Tibial nerve (tissue), 4 donors: Measurements from ENCODE around the gene LILRA1. TPM values are rescaled to one million over a fixed set of nuclear protein-coding genes. Genes with fewer than 3 reads are reported as not detected.
"Not testable (repeated sequence)": the region's sequence is repeated elsewhere in the genome, so short reads cannot be mapped to it uniquely, and the experiment has no call there.

ENCODE experiments used
- DNase-seq, 2 donors: peaks; one replicate each; pipeline ENCODE4 v3.0.0-alpha.2; 2019; ENCODE audit warnings: low spot score in 2 of 2
- H3K27ac ChIP-seq, 4 donors: fragments of 200-600 bp; sonication (generic) in 3 of 4; one replicate each; pipeline ENCODE4 v1.5.1; 2017 to 2019; ENCODE audit warnings: mild to moderate bottlenecking in 1 of 4
- H3K27me3 ChIP-seq, 2 donors: fragments of 200-600 bp; sonication (generic) in 1 of 2; one replicate each; pipeline versions ENCODE4 v1.5.1 to v1.6.0; 2017 to 2019
- H3K36me3 ChIP-seq, 3 donors: fragments of 200-600 bp; sonication (generic); one replicate each; pipeline ENCODE4 v1.5.1; 2018 to 2019
- H3K4me1 ChIP-seq, 4 donors: fragments of 200-600 bp; sonication (generic) in 3 of 4; one replicate each; pipeline ENCODE4 v1.5.1; 2017 to 2019
- H3K4me3 ChIP-seq, 4 donors: fragments of 200-600 bp; sonication (generic) in 3 of 4; one replicate each; pipeline ENCODE4 v1.5.1; 2017 to 2019; ENCODE audit warnings: mild to moderate bottlenecking in 1 of 4, moderate library complexity in 1 of 4
- H3K9me3 ChIP-seq, 4 donors: fragments of 200-600 bp; sonication (generic) in 3 of 4; one replicate each; pipeline ENCODE4 v1.5.1; 2017 to 2019
- CTCF ChIP-seq, 5 experiments: fragments of 200-600 bp in 3 of 5; fragments of 450-650 bp in 2 of 5; sonication (generic) in 3 of 5; IDR thresholded peaks; one replicate each; pipeline ENCODE4 v1.5.1; 2016 to 2019; ENCODE audit warnings: antibody characterized with exemption in 5 of 5, mild to moderate bottlenecking in 3 of 5, moderate library complexity in 2 of 5
- EP300 ChIP-seq, 2 donors: sonication (generic); formaldehyde crosslinking; IDR thresholded peaks; one replicate each; pipeline ENCODE4 v1.6.1; 2017; ENCODE audit warnings: antibody characterized with exemption in 2 of 2, mild to moderate bottlenecking in 1 of 2
- POLR2A ChIP-seq, 2 donors: fragments of 450-650 bp; IDR thresholded peaks; one replicate each; pipeline ENCODE4 v1.6.1; 2017; ENCODE audit warnings: antibody characterized with exemption in 2 of 2, mild to moderate bottlenecking in 2 of 2, moderate library complexity in 2 of 2
- WGBS, 2 donors: methylation state at CpG; one replicate each; pipeline ENCODE4 v1.1.5; 2018; 5-methylcytosine and 5-hydroxymethylcytosine counted together
- total RNA-seq, 4 donors: library from RNA; depleted of rRNA; stranded (reverse); fragments of >200 nt; gene quantifications; one replicate each; pipeline ENCODE4 v1.1.0, GENCODE V29; 2016

The LILRA1 gene
- total RNA-seq, 4 donors from 2014 or later, result 0.39 to 3.5 (median 1.2) TPM

- no peak for DNase-seq
- TF ChIP-seq EP300 (IDR thresholded peaks at IDR 0.05) (no peak), POLR2A (IDR thresholded peaks at IDR 0.05) (no peak), CTCF (IDR thresholded peaks at IDR 0.05) (no peak)
- Histone ChIP-seq H3K27me3 (no peaks in the 10 kb centered on the region), H3K36me3 (no peaks in the 10 kb centered on the region), H3K4me3 (no peak overlapping the region), H3K4me1 (no peaks in the 10 kb centered on the region), H3K9me3 (peaks cover 0 to 8% (median 0%) of the 10 kb centered on the region in 4 donors), H3K27ac (no peak overlapping the region)
- WGBS, 2 donors, result 70% methylated on average over 4 of the region's 4 CpGs
Observed at GRCh38 chr19:54620464-54620863, 27.0 kb downstream of the LILRA1 start.

- no peak overlapping the region for H3K4me3 ChIP-seq
- no peak overlapping the region for H3K27ac ChIP-seq
- H3K4me1 ChIP-seq, result no peaks in the 10 kb centered on the region
- H3K27me3 ChIP-seq, result no peaks in the 10 kb centered on the region
- WGBS, 2 donors, result 62 to 67% methylated on average over 4 of the region's 4 CpGs
- no peak for DNase-seq
- TF ChIP-seq EP300 (IDR thresholded peaks at IDR 0.05), result no peak
- TF ChIP-seq CTCF (IDR thresholded peaks at IDR 0.05), result no peak
- no peak for TF ChIP-seq POLR2A (IDR thresholded peaks at IDR 0.05)
- peaks cover 0 to 10% (median 0%) of the 10 kb centered on the region in 4 donors for H3K9me3 ChIP-seq
- no peaks in the 10 kb centered on the region for H3K36me3 ChIP-seq
Observed at GRCh38 chr19:54622431-54622830, 29.0 kb downstream of the LILRA1 start.

GRCh38 chr19:54624234-54624633, 30.8 kb downstream of the LILRA1 start:
- not testable (repeated sequence) for H3K4me3 ChIP-seq, H3K27me3 ChIP-seq, H3K27ac ChIP-seq, H3K36me3 ChIP-seq, DNase-seq, H3K4me1 ChIP-seq
- 70 to 87% methylated on average over 2 to 6 of the region's 10 CpGs for WGBS, 2 donors
- peaks cover 0 to 10% (median 0%) of the 10 kb centered on the region in 4 donors for H3K9me3 ChIP-seq

- H3K4me3 ChIP-seq, H3K4me1 ChIP-seq, H3K27ac ChIP-seq, H3K27me3 ChIP-seq, H3K36me3 ChIP-seq, DNase-seq: not testable (repeated sequence)
- H3K9me3 ChIP-seq, result peaks cover 0 to 10% (median 0%) of the 10 kb centered on the region in 4 donors
- WGBS, 2 donors, result 75 to 78% methylated on average over 8 to 11 of the region's 15 CpGs
Observed at GRCh38 chr19:54624934-54625730, 31.7 kb downstream of the LILRA1 start.

GRCh38 chr19:54626757-54627156, 33.3 kb downstream of the LILRA1 start:
- no peaks in the 10 kb centered on the region for H3K27me3 ChIP-seq
- no peaks in the 10 kb centered on the region for H3K36me3 ChIP-seq
- peaks cover 0 to 8% (median 0%) of the 10 kb centered on the region in 4 donors for H3K9me3 ChIP-seq
- H3K4me3 ChIP-seq, result no peak overlapping the region
- H3K4me1 ChIP-seq, result no peaks in the 10 kb centered on the region
- H3K27ac ChIP-seq, result no peak overlapping the region
- 73 to 82% methylated on average over 8 of the region's 8 CpGs for WGBS, 2 donors
- TF ChIP-seq EP300 (IDR thresholded peaks at IDR 0.05), result no peak
- no peak for TF ChIP-seq CTCF (IDR thresholded peaks at IDR 0.05)
- DNase-seq, result no peak

- DNase-seq, H3K36me3 ChIP-seq, H3K4me3 ChIP-seq, H3K27ac ChIP-seq, H3K27me3 ChIP-seq, H3K4me1 ChIP-seq, H3K9me3 ChIP-seq: not testable (repeated sequence)
- WGBS, 2 donors, result 63 to 70% methylated on average over 4 of the region's 4 CpGs
Observed at GRCh38 chr19:54627912-54628311, 34.5 kb downstream of the LILRA1 start.

GRCh38 chr19:54630262-54630661, 36.8 kb downstream of the LILRA1 start, which contains the start of gene LILRB1:
TSS of gene LILRB1 (plus strand) at chr19:54630484. CDS start at chr19:54631074, 590 bp downstream.
- not testable (repeated sequence) for H3K27ac ChIP-seq, DNase-seq, H3K4me1 ChIP-seq, H3K36me3 ChIP-seq, H3K27me3 ChIP-seq, H3K9me3 ChIP-seq
- 66 to 71% methylated on average over 9 of the region's 9 CpGs for WGBS, 2 donors
- H3K4me3 ChIP-seq, result peak within 1 kb of the TSS in 1 of 4 donors; percentile 29
